Fibroblast of lung (primary cell): ENCODE results near the gene TAF1C.

Experiments used
- CTCF ChIP-seq, 2 donors: IDR thresholded peaks in 1 of 2; conservative IDR thresholded peaks in 1 of 2; 1 replicate in 1 of 2; 2 replicates in 1 of 2; pipeline ENCODE4 v1.5.1; 2011 to 2012; ENCODE audit warnings: low read length in 2 of 2, control low read depth in 1 of 2, inconsistent platforms in 1 of 2, low read depth in 1 of 2, mild to moderate bottlenecking in 1 of 2
- EZH2 ChIP-seq: IDR thresholded peaks from 2 replicates; pipeline ENCODE4 v1.5.1; 2012; ENCODE audit warnings: low read length, control low read depth, mild to moderate bottlenecking; ENCODE audit errors: missing control alignments

GRCh38 chr16:84198401-84198800 is 11.5 kb upstream of the TAF1C start:
- TF ChIP-seq CTCF (conservative IDR thresholded peaks at IDR 0.05 in 1 of 2, IDR thresholded peaks at IDR 0.05 in 1 of 2; ENCODE audit: low read depth in 1 of 2, low read length in 2 of 2), result no peak
- no peak for TF ChIP-seq EZH2
